H1 (cell line): ENCODE data around the gene ZNF182. TPM values are rescaled to one million over a fixed set of nuclear protein-coding genes. Genes with fewer than 3 reads are reported as not detected.
A peak's percentile ranks its signal among the peaks of the same experiment; 100 is the strongest.

Experiments
- CTCF ChIA-PET: fragments of 300-600 bp; sonication (Branson Sonifier 250); formaldehyde crosslinking; loops from one replicate; lab custom pipeline; 2021; ENCODE audit not compliant: partially characterized antibody; lab: Charles Lee
- POLR2A ChIA-PET: fragments of 300-600 bp; sonication (Branson Sonifier 250); formaldehyde crosslinking; loops from one replicate; lab custom pipeline; 2021; ENCODE audit warnings: inconsistent platforms; ENCODE audit not compliant: partially characterized antibody; lab: Charles Lee
- DNase-seq, 2 experiments: peaks; one replicate each; pipeline versions ENCODE4 v3.0.0 to v3.0.0-alpha.2; 2010 to 2022; ENCODE audit warnings: low spot score in 2 of 2, low read depth in 1 of 2, mixed read lengths in 1 of 2
- FAIRE-seq: peaks from 2 replicates; lab custom pipeline; 2011; peaks lifted over from hg19 to GRCh38; lab: Jason Lieb, UNC
- H2AFZ ChIP-seq: 2 replicates; pipeline ENCODE4 v1.8.1; 2012; ENCODE audit warnings: low read length, inconsistent platforms
- H2AK5ac ChIP-seq: 2 replicates; pipeline ENCODE4 v1.6.1; 2013; ENCODE audit warnings: low read depth, low read length
- H2BK120ac ChIP-seq: replicated peaks from 2 replicates; pipeline ENCODE3; 2013; ENCODE audit warnings: low read depth, low read length, inconsistent platforms
- H2BK12ac ChIP-seq: 2 replicates; pipeline ENCODE4 v1.6.1; 2013; ENCODE audit warnings: low read depth, low read length
- H2BK15ac ChIP-seq: 2 replicates; pipeline ENCODE4 v1.6.1; 2013; ENCODE audit warnings: low read length
- H2BK20ac ChIP-seq: 2 replicates; pipeline ENCODE4 v1.6.1; 2013; ENCODE audit warnings: low read length
- H2BK5ac ChIP-seq: 2 replicates; pipeline ENCODE4 v1.6.1; 2013; ENCODE audit warnings: low read depth, low read length
- H3K14ac ChIP-seq: 2 replicates; pipeline ENCODE4 v1.6.1; 2013; ENCODE audit warnings: inconsistent platforms; ENCODE audit not compliant: insufficient read length
- H3K18ac ChIP-seq: 2 replicates; pipeline ENCODE4 v1.6.1; 2013; ENCODE audit warnings: low read length; ENCODE audit errors: extremely low read depth
- H3K23ac ChIP-seq: 2 replicates; pipeline ENCODE4 v1.6.1; 2013; ENCODE audit warnings: inconsistent platforms; ENCODE audit not compliant: insufficient read length
- H3K23me2 ChIP-seq: 2 replicates; pipeline ENCODE4 v1.6.1; 2013; ENCODE audit warnings: low read depth, low read length
- H3K27ac ChIP-seq: 2 replicates; pipeline ENCODE4 v1.6.1; 2011; ENCODE audit warnings: low read depth, low read length, inconsistent platforms
- H3K27me3 ChIP-seq, 4 experiments: replicated peaks in 1 of 4; 1 replicate in 1 of 4; 2 replicates in 3 of 4; pipeline versions ENCODE4 v1.6.1 to v1.8.1; 2011 to 2013; ENCODE audit warnings: low read length in 3 of 4, mild to moderate bottlenecking in 3 of 4, inconsistent platforms in 2 of 4, mixed read lengths in 2 of 4, moderate library complexity in 1 of 4; ENCODE audit not compliant: control insufficient read depth in 3 of 4, insufficient read depth in 3 of 4; ENCODE audit errors: extremely low read depth in 1 of 4
- H3K36me3 ChIP-seq, 4 experiments: 2 replicates each; pipeline versions ENCODE4 v1.6.1 to v1.8.1; 2011 to 2013; ENCODE audit warnings: mild to moderate bottlenecking in 4 of 4, low read length in 3 of 4, moderate library complexity in 2 of 4, control low read depth in 1 of 4, inconsistent platforms in 1 of 4; ENCODE audit not compliant: insufficient read depth in 4 of 4, control insufficient read depth in 2 of 4
- H3K4ac ChIP-seq: replicated peaks from 2 replicates; pipeline ENCODE3; 2013; ENCODE audit warnings: low read length, low read depth, mixed read lengths, inconsistent platforms; ENCODE audit not compliant: insufficient read length
- H3K4me1 ChIP-seq, 4 experiments: replicated peaks in 1 of 4; 1 replicate in 1 of 4; 2 replicates in 3 of 4; pipeline versions ENCODE4 v1.6.1 to v1.8.1; 2011 to 2013; ENCODE audit warnings: low read length in 3 of 4, inconsistent platforms in 2 of 4, mixed read lengths in 1 of 4; ENCODE audit not compliant: insufficient read depth in 4 of 4, control insufficient read depth in 3 of 4
- H3K4me2 ChIP-seq, 2 experiments: 2 replicates each; pipeline versions ENCODE4 v1.6.1 to v1.8.1; 2011 to 2013; ENCODE audit warnings: low read depth in 2 of 2, low read length in 2 of 2, control low read depth in 1 of 2, inconsistent platforms in 1 of 2, mild to moderate bottlenecking in 1 of 2; ENCODE audit not compliant: insufficient read depth in 1 of 2
- H3K4me3 ChIP-seq, 4 experiments: fragments of 200-600, 300-600 bp in 1 of 4; sonication (generic), shearing (Covaris generic), sonication (Bioruptor Twin) in 1 of 4; 2 replicates each; pipeline versions ENCODE4 v1.5.1 to v1.8.1; 2011 to 2016; ENCODE audit warnings: low read length in 4 of 4, low read depth in 3 of 4, control low read depth in 2 of 4, inconsistent platforms in 2 of 4, mild to moderate bottlenecking in 2 of 4, mixed read lengths in 1 of 4, moderate library complexity in 1 of 4; ENCODE audit not compliant: insufficient read depth in 2 of 4; ENCODE audit errors: extremely low read depth in 1 of 4
- H3K56ac ChIP-seq: replicated peaks from 2 replicates; pipeline ENCODE3; 2013; ENCODE audit warnings: low read depth, mild to moderate bottlenecking, mixed read lengths, low read length, inconsistent platforms; ENCODE audit not compliant: insufficient read length
- H3K79me1 ChIP-seq: 2 replicates; pipeline ENCODE4 v1.6.1; 2013; ENCODE audit warnings: low read depth, low read length, control low read depth
- H3K79me2 ChIP-seq, 2 experiments: 2 replicates each; pipeline versions ENCODE4 v1.6.1 to v1.8.1; 2012 to 2013; ENCODE audit warnings: low read length in 2 of 2, mild to moderate bottlenecking in 2 of 2, inconsistent platforms in 1 of 2; ENCODE audit not compliant: insufficient read depth in 2 of 2, control insufficient read depth in 1 of 2
- H3K9ac ChIP-seq, 4 experiments: replicated peaks in 1 of 4; 1 replicate in 1 of 4; 2 replicates in 3 of 4; pipeline versions ENCODE4 v1.6.1 to v1.8.1; 2011 to 2013; ENCODE audit warnings: low read depth in 3 of 4, low read length in 3 of 4, control low read depth in 2 of 4, mild to moderate bottlenecking in 2 of 4, moderate library complexity in 2 of 4, inconsistent platforms in 1 of 4; ENCODE audit errors: extremely low read depth in 1 of 4
- H3K9me3 ChIP-seq, 2 experiments: 2 replicates each; pipeline versions ENCODE4 v1.6.1 to v1.8.1; 2012 to 2013; ENCODE audit warnings: mild to moderate bottlenecking in 2 of 2, moderate library complexity in 2 of 2, control low read depth in 1 of 2, inconsistent platforms in 1 of 2, low read depth in 1 of 2, low read length in 1 of 2, mixed read lengths in 1 of 2; ENCODE audit not compliant: insufficient read depth in 2 of 2
- H4K20me1 ChIP-seq, 2 experiments: replicated peaks in 1 of 2; 2 replicates each; pipeline versions ENCODE3 to v1.8.1; 2011 to 2013; ENCODE audit warnings: inconsistent platforms in 2 of 2, low read length in 2 of 2, mild to moderate bottlenecking in 1 of 2; ENCODE audit not compliant: insufficient read depth in 2 of 2, control insufficient read depth in 1 of 2
- H4K5ac ChIP-seq: 2 replicates; pipeline ENCODE4 v1.6.1; 2013; ENCODE audit warnings: low read length, low read depth, mixed read lengths, inconsistent platforms; ENCODE audit not compliant: insufficient read length
- H4K8ac ChIP-seq: 2 replicates; pipeline ENCODE4 v1.8.0; 2013; ENCODE audit warnings: mild to moderate bottlenecking, moderate library complexity, low read length, inconsistent platforms; ENCODE audit not compliant: insufficient read depth; ENCODE audit errors: extremely low read depth
- H4K91ac ChIP-seq: replicated peaks from 2 replicates; pipeline ENCODE3; 2013; ENCODE audit warnings: low read length, mixed read lengths, inconsistent platforms; ENCODE audit not compliant: insufficient read length
- JUND ChIP-seq: IDR thresholded peaks from 2 replicates; pipeline ENCODE4 v1.6.1; 2011; ENCODE audit warnings: mild to moderate bottlenecking, improper control_type of control experiment, low read length
- KDM1A ChIP-seq: fragments of 200-600, 300-600 bp; sonication (generic); IDR thresholded peaks from 2 replicates; pipeline ENCODE4 v1.7.1; 2016; ENCODE audit warnings: mild to moderate bottlenecking, low read length, borderline replicate concordance
- ZNF274 ChIP-seq: IDR thresholded peaks from 2 replicates; pipeline ENCODE4 v1.7.0; 2012; ENCODE audit warnings: low read length, borderline replicate concordance; ENCODE audit errors: extremely low read depth
- WGBS, 2 experiments: shearing (Covaris generic) in 1 of 2; methylation state at CpG; one replicate each; pipeline versions ENCODE4 v1.1.6 to v1.1.7; 2013 to 2015; ENCODE audit warnings: low lambda C conversion rate in 2 of 2, mixed read lengths in 2 of 2, inconsistent platforms in 1 of 2, low coverage in 1 of 2, missing lambda C conversion rate in 1 of 2; ENCODE audit not compliant: insufficient replicate concordance in 2 of 2, insufficient coverage in 1 of 2, insufficient read length in 1 of 2; ENCODE audit errors: extremely low coverage in 1 of 2, missing lambda C conversion rate in 1 of 2; 5-methylcytosine and 5-hydroxymethylcytosine counted together
- polyA plus RNA-seq, 7 experiments: library from polyadenylated mRNA; depleted of rRNA in 3 of 7; stranded (reverse) in 5 of 7; unstranded in 2 of 7; fragments of >200 nt in 5 of 7; fragments of 200-250 nt in 2 of 7; gene quantifications; 1 replicate in 5 of 7; 2 replicates in 1 of 7; 4 replicates in 1 of 7; pipeline versions ENCODE4 v1.2.1 to v1.2.3, GENCODE V29; 2011 to 2013; ENCODE audit warnings: missing spikeins in 2 of 7, mixed read lengths in 2 of 7
- total RNA-seq: library from RNA; stranded (reverse); fragmentation: NEBNext Ultra II Directional; extraction: Animal tissue kit (Norgen Biotek cat#: 25700); gene quantifications from 2 replicates; pipeline ENCODE4 v1.2.1, GENCODE V29; 2021

The ZNF182 gene
- total and polyA plus RNA-seq, 2 of the 8 experiments (the other 6 are each of a cell fraction or from before 2014, with no cell fraction given): 1.3 to 8.2 TPM

- H3K23ac ChIP-seq: no peak overlapping the region
- H3K27ac ChIP-seq: no peak overlapping the region
- H2BK15ac ChIP-seq: no peak overlapping the region
- H3K18ac ChIP-seq: no peak overlapping the region
- no peak overlapping the region for H3K9ac ChIP-seq
- no peak overlapping the region for H2BK20ac ChIP-seq
- FAIRE-seq (no peak), DNase-seq (no peak)
- no peak overlapping the region for H4K91ac ChIP-seq
- no peak overlapping the region for H2AK5ac ChIP-seq
- no peak overlapping the region for H3K56ac ChIP-seq
- ChIA-PET CTCF (no interaction called here), POLR2A (no interaction called here)
- no peak overlapping the region for H2BK120ac ChIP-seq
- H4K20me1 ChIP-seq: no peaks in the 10 kb centered on the region
- no peak overlapping the region for H3K4ac ChIP-seq
- TF ChIP-seq KDM1A: no peak
- TF ChIP-seq ZNF274: peak; percentile 78
- TF ChIP-seq JUND: no peak
- H3K79me2 ChIP-seq: no peaks in the 10 kb centered on the region
- peaks cover 34 to 50% of the 10 kb centered on the region in 2 experiments for H3K9me3 ChIP-seq
- H3K4me3 ChIP-seq: no peak overlapping the region
- H2BK12ac ChIP-seq: no peak overlapping the region
- H4K8ac ChIP-seq: no peak overlapping the region
- no peak overlapping the region for H3K4me2 ChIP-seq
- no peaks in the 10 kb centered on the region for H3K4me1 ChIP-seq
- H3K14ac ChIP-seq: no peak overlapping the region
- H3K23me2 ChIP-seq: no peaks in the 10 kb centered on the region; the same call in 1 of the 2 replicates
- no peaks in the 10 kb centered on the region for H3K27me3 ChIP-seq
- H2AFZ ChIP-seq: no peak overlapping the region
- no peak overlapping the region for H2BK5ac ChIP-seq
- H3K36me3 ChIP-seq: peaks cover 0 to 61% (median 30%) of the 10 kb centered on the region in 4 experiments; a peak in 6 of 8 replicates
- H3K79me1 ChIP-seq: no peaks in the 10 kb centered on the region
- H4K5ac ChIP-seq: no peak overlapping the region
- 91% methylated on average over 6 of the region's 6 CpGs; no CpG with 5 or more reads in 1 of the 2 experiments for WGBS, 2 experiments
These were observed 27.3 kb downstream of the ZNF182 start for GRCh38 chrX:47976254-47977151.
